22Rv1 (cell line): ENCODE measurements around the gene BRAF.
A peak's percentile ranks its signal among the peaks of the same experiment; 100 is the strongest.

Experiments
- ZFX ChIP-seq: fragments of 450-650 bp; IDR thresholded peaks from 2 replicates; pipeline ENCODE4 v1.6.1; 2017; ENCODE audit warnings: antibody characterized with exemption, borderline replicate concordance
- TF ChIP-seq, protein P1 (sequence below): fragments of 450-650 bp; IDR thresholded peaks from 2 replicates; pipeline ENCODE4 v1.5.1; 2017; ENCODE audit warnings: mild to moderate bottlenecking

DNA sequence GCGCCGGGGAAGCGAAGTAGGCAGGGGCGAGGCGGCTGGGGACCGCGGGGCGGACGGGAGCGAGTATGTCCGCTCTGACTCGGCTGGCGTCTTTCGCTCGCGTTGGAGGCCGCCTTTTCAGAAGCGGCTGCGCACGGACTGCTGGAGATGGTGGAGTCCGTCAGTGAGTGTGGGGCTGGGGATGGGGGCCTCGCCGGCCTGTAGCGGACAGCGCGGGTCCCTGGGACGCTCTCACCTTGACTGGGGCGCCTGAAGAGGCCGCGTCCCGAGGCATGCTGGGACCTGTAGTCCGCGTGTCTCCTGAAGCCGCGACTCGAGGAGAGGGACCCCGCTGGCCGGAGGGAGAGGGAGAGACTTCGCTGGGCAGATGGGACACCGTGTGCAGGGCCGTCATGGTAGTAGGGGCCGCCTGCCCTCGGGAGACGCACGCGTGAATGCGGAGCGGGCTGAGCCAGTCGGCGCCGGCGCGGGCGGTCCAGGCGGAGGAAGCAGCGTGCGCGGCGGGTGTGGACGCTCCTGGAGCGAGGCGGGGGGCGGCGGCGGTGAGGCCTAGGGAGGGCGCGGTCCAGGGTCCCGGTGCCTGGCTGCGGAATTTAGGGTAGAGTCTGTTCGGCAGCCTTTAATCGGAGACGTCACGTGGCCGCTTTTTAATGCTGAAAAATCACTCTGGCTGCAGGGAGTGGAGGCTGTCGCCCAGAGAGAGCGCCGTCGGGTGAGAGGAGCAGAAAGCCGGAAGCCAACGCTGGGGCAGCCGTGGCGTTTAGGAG, 227.9 kb downstream of the BRAF start, which contains the start of gene NDUFB2:
- TF ChIP-seq, protein P1, sequence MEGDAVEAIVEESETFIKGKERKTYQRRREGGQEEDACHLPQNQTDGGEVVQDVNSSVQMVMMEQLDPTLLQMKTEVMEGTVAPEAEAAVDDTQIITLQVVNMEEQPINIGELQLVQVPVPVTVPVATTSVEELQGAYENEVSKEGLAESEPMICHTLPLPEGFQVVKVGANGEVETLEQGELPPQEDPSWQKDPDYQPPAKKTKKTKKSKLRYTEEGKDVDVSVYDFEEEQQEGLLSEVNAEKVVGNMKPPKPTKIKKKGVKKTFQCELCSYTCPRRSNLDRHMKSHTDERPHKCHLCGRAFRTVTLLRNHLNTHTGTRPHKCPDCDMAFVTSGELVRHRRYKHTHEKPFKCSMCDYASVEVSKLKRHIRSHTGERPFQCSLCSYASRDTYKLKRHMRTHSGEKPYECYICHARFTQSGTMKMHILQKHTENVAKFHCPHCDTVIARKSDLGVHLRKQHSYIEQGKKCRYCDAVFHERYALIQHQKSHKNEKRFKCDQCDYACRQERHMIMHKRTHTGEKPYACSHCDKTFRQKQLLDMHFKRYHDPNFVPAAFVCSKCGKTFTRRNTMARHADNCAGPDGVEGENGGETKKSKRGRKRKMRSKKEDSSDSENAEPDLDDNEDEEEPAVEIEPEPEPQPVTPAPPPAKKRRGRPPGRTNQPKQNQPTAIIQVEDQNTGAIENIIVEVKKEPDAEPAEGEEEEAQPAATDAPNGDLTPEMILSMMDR: no peak
- TF ChIP-seq ZFX: peak; percentile 87; the same call in 1 of the 2 replicates
